ENCODE results near the gene TICAM2. TPM values are rescaled to one million over a fixed set of nuclear protein-coding genes. Genes with fewer than 3 reads are reported as not detected.

TICAM2 gene
- total RNA-seq, 1 experiment from 2014 or later, result 0.24 TPM

DNA sequence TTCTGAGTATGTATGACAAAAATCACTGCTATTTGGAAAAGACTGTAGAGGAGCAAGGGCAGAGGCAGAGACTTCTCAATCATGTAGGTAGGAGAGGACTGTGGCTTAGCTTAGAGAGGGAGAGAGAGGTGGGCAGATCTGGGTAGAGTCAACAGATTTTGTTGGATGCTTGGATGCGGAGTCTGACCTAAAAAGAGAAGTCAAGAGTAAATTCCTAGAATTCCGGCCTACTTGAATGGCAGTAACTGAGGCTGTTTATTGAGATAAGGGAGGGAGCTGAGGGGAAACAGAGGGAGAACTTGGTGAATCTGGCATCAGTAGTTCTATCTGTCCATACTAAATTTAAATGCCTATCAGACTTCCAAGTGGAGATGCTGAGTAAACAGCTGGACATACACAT, 2.4 kb downstream of the TICAM2 start:
- Mint-ChIP-seq H3K4me1 (peaks cover 15 to 19% of the 10 kb centered on the region in 2 experiments), H3K9me3 (no peaks in the 10 kb centered on the region), H3K27me3 (ENCODE audit: low read depth) (no peaks in the 10 kb centered on the region), H3K36me3 (ENCODE audit: insufficient read depth in 1 of 3, low read depth in 3 of 3) (peaks cover 0 to 2% (median 0%) of the 10 kb centered on the region in 3 experiments; a peak in 1 of 7 replicates), H3K4me3 (no peak overlapping the region), H3K27ac (0 out of 7 replicates have a peak overlapping the region, but pooled peaks of 1 of the 3 experiments have one; percentile 1)
- Histone ChIP-seq H2AFZ (ENCODE audit: low read length) (no peak overlapping the region), H3K4ac (ENCODE audit: low read depth, low read length) (no peak overlapping the region), H4K91ac (ENCODE audit: insufficient read length, low read depth, low read length) (no peak overlapping the region), H3K27me3 (ENCODE audit: insufficient read depth, low read length) (no peaks in the 10 kb centered on the region), H3K18ac (ENCODE audit: insufficient read length, low read depth, low read length) (no peak overlapping the region), H3K4me1 (ENCODE audit: insufficient read depth, low read length) (peaks cover 2% of the 10 kb centered on the region; the same call in 1 of the 2 replicates), H3K9me3 (ENCODE audit: control insufficient read depth, low read depth, low read length) (no peaks in the 10 kb centered on the region), H2BK120ac (ENCODE audit: low read depth, low read length, poor library complexity, severe bottlenecking) (no peak overlapping the region), H2BK5ac (ENCODE audit: insufficient read length, low read length) (no peak overlapping the region), H2BK12ac (ENCODE audit: insufficient read length, low read depth, low read length) (no peak overlapping the region), H4K8ac (replicated peaks; ENCODE audit: insufficient read length, low read depth, low read length) (no peak overlapping the region), H3K56ac (ENCODE audit: insufficient read length, low read depth, low read length) (no peak overlapping the region), H3K79me1 (ENCODE audit: insufficient read depth, low read depth, low read length, poor library complexity, severe bottlenecking) (no peaks in the 10 kb centered on the region), H3K23me2 (ENCODE audit: insufficient read length, low read depth, low read length, poor library complexity, severe bottlenecking) (peaks cover 10% of the 10 kb centered on the region), H3T11ph (ENCODE audit: low read length) (no peak overlapping the region), H3K79me2 (ENCODE audit: insufficient read depth, low read length) (no peaks in the 10 kb centered on the region), H3K9ac (ENCODE audit: extremely low read depth, insufficient read length, low read length) (no peak overlapping the region), H3K27ac (ENCODE audit: insufficient read length, low read depth, low read length) (no peak overlapping the region), H4K20me1 (ENCODE audit: control insufficient read depth, insufficient read depth, insufficient read length) (no peaks in the 10 kb centered on the region), H2BK20ac (ENCODE audit: low read depth, low read length, poor library complexity, severe bottlenecking) (no peak overlapping the region), H3K4me2 (ENCODE audit: insufficient read depth, insufficient read length, low read length) (no peak overlapping the region), H3K23ac (ENCODE audit: insufficient read length, low read depth, low read length) (no peak overlapping the region), H4K5ac (ENCODE audit: insufficient read length, low read depth, low read length) (no peak overlapping the region), H2BK15ac (ENCODE audit: low read depth, low read length) (no peak overlapping the region), H2AK5ac (ENCODE audit: insufficient read length, low read length) (no peak overlapping the region), H3K14ac (ENCODE audit: insufficient read depth, low read length) (no peak overlapping the region)
- DNase-seq, result no peak
- TF ChIP-seq, protein P1, sequence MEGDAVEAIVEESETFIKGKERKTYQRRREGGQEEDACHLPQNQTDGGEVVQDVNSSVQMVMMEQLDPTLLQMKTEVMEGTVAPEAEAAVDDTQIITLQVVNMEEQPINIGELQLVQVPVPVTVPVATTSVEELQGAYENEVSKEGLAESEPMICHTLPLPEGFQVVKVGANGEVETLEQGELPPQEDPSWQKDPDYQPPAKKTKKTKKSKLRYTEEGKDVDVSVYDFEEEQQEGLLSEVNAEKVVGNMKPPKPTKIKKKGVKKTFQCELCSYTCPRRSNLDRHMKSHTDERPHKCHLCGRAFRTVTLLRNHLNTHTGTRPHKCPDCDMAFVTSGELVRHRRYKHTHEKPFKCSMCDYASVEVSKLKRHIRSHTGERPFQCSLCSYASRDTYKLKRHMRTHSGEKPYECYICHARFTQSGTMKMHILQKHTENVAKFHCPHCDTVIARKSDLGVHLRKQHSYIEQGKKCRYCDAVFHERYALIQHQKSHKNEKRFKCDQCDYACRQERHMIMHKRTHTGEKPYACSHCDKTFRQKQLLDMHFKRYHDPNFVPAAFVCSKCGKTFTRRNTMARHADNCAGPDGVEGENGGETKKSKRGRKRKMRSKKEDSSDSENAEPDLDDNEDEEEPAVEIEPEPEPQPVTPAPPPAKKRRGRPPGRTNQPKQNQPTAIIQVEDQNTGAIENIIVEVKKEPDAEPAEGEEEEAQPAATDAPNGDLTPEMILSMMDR (conservative IDR thresholded peaks at IDR 0.05), result no peak
- WGBS (ENCODE audit: extremely low coverage, insufficient read length, low lambda C conversion rate), result no CpG with 5 or more reads among the region's 2 CpGs

All from H9 (cell line).